SK-MEL-5 (cell line): ENCODE results near the gene PIK3R5. TPM values are rescaled to one million over a fixed set of nuclear protein-coding genes. Genes with fewer than 3 reads are reported as not detected.
"Not testable (repeated sequence)": the region's sequence is repeated elsewhere in the genome, so short reads cannot be mapped to it uniquely, and the experiment has no call there.

Experiments used
- DNase-seq: peaks from one replicate; pipeline ENCODE4 v3.0.0-alpha.2; 2016; ENCODE audit warnings: low read depth, low spot score
- in situ Hi-C: cut with HindIII; loops from 2 replicates; pipeline ENCODE4 v1.10.0; 2016; ENCODE audit warnings: low sequenced_read_pairs, high pct_unique_total_duplicates, low pct_unique_long_range_greater_than_20kb
- total RNA-seq: library from RNA; depleted of rRNA; stranded (reverse); fragments of >200 nt; shearing (Covaris generic); gene quantifications from 2 replicates; pipeline ENCODE4 v1.2.3, GENCODE V29; 2014

PIK3R5 gene
- total RNA-seq, 1 experiment from 2014 or later = 0.82 TPM

- no peak for DNase-seq
- in situ Hi-C loops = no loop called here
These were observed 71.3 kb downstream of the PIK3R5 start for GRCh38 chr17:8894202-8894671.

- DNase-seq = no peak
- in situ Hi-C loops = no loop called here
These were observed 71.8 kb downstream of the PIK3R5 start for GRCh38 chr17:8893621-8894201.

- no peak for DNase-seq
- in situ Hi-C loops = no loop called here
These were observed 72.4 kb downstream of the PIK3R5 start for GRCh38 chr17:8893059-8893458.

GRCh38 chr17:8892338-8892690 lies 73.2 kb downstream of the PIK3R5 start:
- in situ Hi-C loops = no loop called here
- no peak for DNase-seq

GRCh38 chr17:8890671-8891070 lies 74.8 kb downstream of the PIK3R5 start:
- in situ Hi-C loops = no loop called here
- DNase-seq = no peak

- no peak for DNase-seq
- in situ Hi-C loops = no loop called here
These were observed 75.9 kb downstream of the PIK3R5 start for GRCh38 chr17:8889458-8890210.

GRCh38 chr17:8888704-8889302 lies 76.7 kb downstream of the PIK3R5 start:
- no peak for DNase-seq
- in situ Hi-C loops = no loop called here

- in situ Hi-C loops = no loop called here
These were observed 77.4 kb downstream of the PIK3R5 start for GRCh38 chr17:8887834-8888703.

GRCh38 chr17:8887301-8887700 lies 78.2 kb downstream of the PIK3R5 start:
- in situ Hi-C loops = no loop called here
- DNase-seq = no peak

More at GRCh38 chr17:8887834-8888703, 77.4 kb downstream of the PIK3R5 start:
- peak; percentile 81 for DNase-seq

GRCh38 chr17:8885967-8886684 lies 79.4 kb downstream of the PIK3R5 start:
- no peak for DNase-seq
- in situ Hi-C loops = no loop called here

GRCh38 chr17:8885163-8885966 lies 80.1 kb downstream of the PIK3R5 start:
- peak; percentile 53 for DNase-seq
- in situ Hi-C loops = not testable (repeated sequence)

- in situ Hi-C loops = no loop called here
- no peak for DNase-seq
These were observed 81.0 kb downstream of the PIK3R5 start for GRCh38 chr17:8884336-8884990.

- in situ Hi-C loops = no loop called here
- DNase-seq = no peak
These were observed 82.2 kb downstream of the PIK3R5 start for GRCh38 chr17:8883353-8883752.

GRCh38 chr17:8881606-8882005 lies 83.9 kb downstream of the PIK3R5 start:
- in situ Hi-C loops = no loop called here

GRCh38 chr17:8880466-8880865 lies 85.0 kb downstream of the PIK3R5 start:
- in situ Hi-C loops = no loop called here
- no peak for DNase-seq

More at GRCh38 chr17:8881606-8882005, 83.9 kb downstream of the PIK3R5 start:
- no peak for DNase-seq

GRCh38 chr17:8879410-8879809 lies 86.1 kb downstream of the PIK3R5 start:
- in situ Hi-C loops = no loop called here
- no peak for DNase-seq
